ENCODE measurements around the gene PI16.

Gene PI16

DNA sequence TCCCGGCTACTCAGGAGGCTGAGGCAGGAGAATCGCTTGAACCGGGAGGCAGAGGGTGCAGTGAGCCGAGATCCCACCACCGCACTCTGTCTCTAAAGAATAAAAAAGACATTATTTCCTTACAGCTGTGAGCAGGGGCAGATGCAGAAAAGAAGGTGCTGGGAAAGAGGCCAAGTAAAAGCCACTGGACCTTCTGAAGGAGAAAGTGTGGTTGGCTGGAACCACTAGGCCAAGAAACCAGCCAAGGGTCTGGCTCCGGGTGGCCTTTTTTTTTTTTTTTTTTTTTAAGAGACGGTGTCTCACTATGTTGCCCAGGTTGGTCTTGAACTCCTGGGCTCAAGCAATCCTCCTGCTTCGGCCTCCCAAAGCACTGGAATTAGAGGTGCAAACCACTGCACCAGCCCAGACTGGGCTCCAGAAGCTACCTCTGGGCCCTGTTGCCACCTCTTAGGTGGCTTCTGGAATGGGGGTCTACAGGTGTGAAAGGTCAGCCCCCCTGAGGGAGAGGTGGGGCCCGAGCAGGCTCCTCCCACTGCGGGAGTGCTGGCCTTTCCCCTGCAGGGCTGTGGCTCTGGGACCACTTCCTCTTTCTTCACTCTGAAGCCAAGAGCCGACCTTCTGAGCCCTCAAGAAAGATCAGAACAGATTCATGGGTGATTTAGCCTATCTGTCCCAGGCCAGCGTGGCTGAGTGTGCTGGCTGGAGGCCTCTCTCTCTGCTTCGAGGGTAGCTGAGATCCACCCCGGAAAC lies 50.7 kb downstream of the PI16 start, which contains the start of gene FGD2:
Gene FGD2 (plus strand): TSS at position 595 of the 750 bp plus-strand sequence. CDS start 163 bp downstream, outside the sequence.
- peak; percentile 27 for DNase-seq

DNA sequence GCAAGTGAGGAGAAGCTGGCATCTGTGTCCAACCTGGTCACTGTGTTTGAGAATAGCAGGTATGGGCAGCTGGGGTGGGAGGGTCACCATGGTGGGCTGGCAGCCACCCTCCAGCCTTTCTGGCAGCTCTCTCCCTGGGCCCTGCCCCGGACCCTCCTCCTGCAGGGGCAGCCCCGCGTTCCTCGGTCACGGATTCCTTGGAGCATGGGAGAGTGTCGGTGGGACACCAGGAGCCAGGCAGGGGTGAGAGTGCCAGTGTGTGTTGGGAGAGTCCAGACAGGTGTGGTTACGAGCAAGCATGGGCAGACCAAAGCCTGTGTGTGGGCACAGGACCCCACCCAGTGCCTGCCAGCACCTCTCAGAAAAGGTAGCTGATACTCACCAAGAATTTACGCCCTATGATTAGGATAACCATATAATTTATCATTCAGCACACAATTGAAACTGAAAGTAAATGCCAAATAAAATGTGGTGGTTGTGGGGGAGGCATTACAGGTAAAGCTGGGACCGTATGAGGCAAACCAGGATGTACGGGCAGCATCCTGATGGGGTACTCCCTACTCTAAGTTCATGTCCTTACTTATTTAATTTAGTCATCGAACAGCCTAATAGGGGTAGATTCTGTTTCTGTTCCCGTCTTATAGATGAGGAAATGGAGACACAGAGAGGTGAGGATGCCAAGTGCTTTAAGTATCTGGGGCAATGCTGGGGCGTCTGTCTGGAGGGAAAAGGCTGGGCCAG lies 51.5 kb downstream of the PI16 start:
- peak; percentile 42 for DNase-seq

DNA sequence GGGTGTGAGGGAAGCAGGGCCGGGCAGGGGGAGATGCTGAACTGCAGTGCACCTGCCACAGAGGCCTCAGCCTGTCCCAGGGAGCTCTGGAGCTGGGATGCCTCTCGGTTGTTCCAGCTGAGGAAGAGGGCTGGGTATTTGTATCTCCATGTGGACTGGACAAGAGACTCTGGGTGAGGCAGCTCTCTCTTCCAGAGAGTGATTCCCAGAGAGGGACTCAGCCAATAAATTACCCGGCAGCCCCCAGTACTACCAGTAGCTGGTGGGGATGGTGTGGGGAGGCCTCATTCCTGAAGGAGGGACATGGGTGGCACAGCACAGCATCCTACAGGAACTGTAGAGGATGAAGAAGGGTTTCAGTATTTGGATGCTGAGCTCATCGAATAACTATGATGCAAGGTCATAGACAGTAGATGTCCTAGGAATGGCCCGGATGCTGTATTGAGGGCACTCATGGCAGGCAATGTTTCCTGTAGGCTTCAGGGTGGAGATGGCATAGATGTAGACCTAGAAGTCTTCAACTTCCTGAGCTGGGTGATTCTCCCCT lies 52.3 kb downstream of the PI16 start:
- no peak for DNase-seq

DNA sequence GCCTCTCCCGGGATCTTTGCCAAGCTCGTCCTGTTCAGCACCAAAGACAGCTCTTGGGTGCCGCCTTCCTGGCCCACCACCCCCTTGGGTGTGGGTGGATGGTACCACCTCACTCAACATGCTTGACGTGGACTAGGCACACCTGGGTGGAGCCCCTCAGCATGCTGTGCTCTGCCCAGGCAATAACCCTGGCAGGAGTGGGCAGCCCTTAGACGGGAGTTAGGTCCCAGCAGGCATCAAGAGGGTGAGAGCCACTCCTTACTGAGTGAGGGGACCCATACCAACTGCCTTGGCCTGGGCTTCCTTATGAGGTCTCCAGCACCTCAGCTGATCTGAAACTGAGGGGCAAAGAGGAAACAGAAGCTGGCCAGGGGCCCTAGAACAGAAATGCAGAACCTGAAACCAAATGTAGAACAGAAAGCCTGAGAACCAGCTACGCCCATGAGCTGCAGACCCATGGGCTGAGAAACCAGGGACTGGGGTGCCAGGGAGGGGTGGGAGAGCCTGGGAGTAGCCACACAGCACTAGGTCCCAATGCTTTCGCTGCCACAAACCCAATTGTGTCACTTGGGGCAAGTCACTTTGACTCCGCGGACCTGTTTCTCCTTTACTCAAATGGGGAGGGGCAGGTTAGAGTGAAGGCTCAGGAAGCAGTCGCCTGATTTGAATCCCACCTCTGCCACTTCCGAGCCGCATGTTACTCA lies 53.0 kb downstream of the PI16 start:
- DNase-seq = no peak

DNA sequence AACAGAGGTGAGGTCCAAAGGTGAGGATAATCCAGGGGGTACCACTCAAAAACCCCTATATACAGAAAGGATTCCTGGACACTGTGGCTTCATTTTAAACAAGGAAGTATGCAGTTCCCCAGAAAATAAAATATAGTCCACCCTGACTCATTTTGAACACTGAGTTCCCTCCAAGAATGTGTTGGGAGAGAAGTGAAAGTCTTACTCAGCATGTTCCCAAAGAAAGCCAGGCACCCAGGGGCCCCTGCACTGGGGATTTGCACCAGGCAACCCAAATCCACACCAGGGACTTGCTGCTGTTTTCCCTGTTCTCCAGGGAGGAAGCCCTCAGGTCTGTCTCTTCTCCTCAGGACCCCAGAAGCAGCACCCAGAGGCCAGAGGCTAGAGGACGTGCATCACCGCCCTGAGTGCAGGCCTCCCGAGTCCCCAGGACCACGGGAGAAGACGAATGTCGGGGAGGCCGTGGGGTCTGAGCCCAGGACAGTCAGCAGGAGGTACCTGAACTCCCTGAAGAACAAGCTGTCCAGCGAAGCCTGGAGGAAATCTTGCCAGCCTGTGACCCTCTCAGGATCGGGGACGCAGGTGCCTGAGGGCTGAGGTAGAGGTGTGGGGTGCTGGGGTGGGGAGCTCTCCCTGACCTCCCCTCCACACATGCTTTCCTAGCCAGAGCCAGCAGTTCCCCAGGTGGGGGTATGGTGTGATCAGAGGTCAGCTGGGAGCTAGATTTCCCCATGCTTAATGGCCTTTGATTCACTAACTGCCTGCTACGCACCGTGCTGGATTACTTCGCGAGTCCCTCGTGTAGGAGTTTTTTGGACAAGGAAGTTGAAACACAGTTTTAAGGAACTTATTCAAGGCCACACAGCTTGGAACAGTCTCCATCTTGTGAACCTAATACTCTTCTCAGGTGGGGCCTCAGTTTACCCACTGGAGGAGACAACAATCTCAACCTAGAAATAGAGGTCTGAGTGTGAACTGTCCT lies 54.2 kb downstream of the PI16 start:
- DNase-seq = no peak

DNA sequence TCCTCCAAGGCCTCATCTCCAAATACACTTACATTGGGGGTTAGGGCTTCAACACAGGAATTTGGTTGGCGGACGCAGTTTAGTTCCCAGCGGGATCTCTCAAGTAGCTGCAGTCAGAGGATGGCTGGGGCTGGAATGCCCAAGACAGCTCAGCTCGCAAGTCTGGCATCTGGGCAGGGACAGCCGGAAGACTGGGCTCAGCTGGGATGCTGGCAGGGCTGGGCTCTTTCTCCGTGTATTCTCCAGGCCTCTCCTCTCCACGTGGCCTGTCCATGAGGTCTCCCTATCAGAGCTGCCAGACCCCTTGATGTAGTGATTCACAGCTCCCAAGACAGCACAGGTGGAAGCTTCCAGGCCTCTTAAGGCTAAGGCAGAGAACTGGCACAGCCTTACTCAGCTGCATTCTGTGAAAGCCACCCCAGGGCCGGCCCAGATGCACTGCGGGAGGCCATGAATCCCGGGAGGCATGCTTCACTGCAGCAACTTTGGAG lies 55.9 kb downstream of the PI16 start:
- DNase-seq = no peak

DNA sequence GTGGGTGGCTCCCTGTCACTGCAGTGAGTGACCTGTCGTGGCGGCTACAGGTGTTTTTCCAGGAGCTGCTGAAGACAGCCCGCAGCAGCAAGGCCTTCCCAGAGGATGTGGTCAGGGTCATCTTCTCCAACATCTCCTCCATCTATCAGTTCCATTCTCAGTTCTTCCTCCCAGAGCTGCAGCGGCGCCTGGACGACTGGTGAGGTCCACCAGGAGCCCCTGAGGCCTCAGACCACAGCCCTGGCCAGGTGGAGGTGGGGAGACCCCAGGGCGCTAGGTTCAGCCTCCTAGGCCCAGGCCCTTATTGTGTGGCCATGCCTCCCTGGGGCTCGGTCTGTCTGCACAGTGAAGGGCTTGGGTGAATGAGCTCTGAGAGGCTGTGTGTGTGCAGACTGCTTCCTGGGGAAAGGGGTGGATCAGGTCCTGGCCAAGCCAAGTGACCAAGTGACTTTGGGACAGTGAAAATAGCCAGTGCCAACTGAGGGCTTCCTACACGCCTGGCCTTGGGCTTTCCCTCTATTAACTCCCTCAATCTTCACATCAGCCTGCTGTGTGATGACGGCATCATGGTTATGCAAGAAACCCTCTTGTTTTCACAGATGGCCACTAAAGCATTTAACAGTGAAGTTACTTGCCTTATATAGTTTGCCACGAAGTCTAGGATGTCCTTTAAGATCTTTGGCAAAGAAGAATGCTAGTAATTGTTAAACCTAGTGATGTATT lies 57.3 kb downstream of the PI16 start:
- DNase-seq = no peak

DNA sequence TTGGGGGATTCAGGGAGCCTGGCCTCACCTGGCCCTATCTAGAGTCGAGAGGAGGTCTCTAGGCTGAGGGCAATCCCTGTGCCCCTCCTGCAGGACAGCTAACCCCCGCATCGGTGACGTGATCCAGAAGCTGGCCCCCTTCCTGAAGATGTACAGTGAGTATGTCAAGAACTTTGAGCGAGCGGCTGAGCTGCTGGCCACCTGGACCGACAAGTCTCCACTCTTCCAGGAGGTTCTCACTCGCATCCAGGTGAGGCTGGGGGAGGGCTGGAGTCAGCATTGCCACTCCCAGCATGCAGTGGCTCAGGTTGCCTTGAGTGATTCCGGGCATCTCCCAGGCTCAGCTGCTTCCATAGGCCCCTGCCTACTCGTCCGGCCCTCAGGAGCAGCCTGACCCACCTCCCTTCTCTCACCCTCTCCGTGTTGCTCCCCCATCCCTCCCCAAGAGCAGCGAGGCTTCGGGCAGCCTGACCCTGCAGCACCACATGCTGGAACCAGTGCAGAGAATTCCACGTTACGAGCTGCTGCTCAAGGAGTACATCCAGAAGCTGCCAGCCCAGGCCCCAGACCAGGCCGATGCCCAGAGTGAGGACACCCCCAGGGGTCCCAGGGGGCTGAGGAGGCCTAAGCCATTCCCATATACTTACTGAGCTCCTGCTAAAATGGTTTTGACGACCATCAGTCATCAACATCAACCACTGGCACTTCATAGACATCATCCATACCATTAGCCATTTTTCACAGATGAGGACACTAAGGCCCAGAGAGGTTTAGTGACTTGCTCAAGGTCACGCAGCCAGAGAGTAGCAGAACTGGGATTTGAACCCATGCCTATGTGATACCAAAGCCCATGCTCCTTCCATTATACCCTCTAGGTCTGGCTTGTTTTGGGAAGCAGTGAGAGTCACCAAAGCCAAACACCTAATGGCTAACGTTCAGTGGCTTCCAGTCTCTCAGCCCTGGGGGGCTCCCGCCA lies 59.3 kb downstream of the PI16 start:
- DNase-seq = no peak
